RWPE1 (cell line): ENCODE results near the gene CAGE1.

ENCODE experiments used
- CTCF ChIA-PET: fragments of 350-600 bp; sonication (Branson Sonifier 250); formaldehyde crosslinking; extraction: SDS; loops from one replicate; lab custom pipeline; 2021; lab: Yijun Ruan, JAX
- POLR2A ChIA-PET: fragments of 400-600 bp; formaldehyde crosslinking; extraction: SDS; loops from one replicate; lab custom pipeline; 2020; ENCODE audit warnings: antibody characterized with exemption; ENCODE audit not compliant: low non-redundant PET; lab: Yijun Ruan, JAX
- DNase-seq: peaks from one replicate; pipeline ENCODE4 v3.0.0; 2012; ENCODE audit warnings: low spot score
- H3K27ac ChIP-seq: fragments of 450-650 bp; 2 replicates; pipeline ENCODE4 v1.5.1; 2017
- TF ChIP-seq, protein P1 (sequence below): fragments of 450-650 bp; conservative IDR thresholded peaks from 2 replicates; pipeline ENCODE4 v1.5.1; 2017; ENCODE audit warnings: low read depth, mild to moderate bottlenecking

Gene CAGE1

DNA sequence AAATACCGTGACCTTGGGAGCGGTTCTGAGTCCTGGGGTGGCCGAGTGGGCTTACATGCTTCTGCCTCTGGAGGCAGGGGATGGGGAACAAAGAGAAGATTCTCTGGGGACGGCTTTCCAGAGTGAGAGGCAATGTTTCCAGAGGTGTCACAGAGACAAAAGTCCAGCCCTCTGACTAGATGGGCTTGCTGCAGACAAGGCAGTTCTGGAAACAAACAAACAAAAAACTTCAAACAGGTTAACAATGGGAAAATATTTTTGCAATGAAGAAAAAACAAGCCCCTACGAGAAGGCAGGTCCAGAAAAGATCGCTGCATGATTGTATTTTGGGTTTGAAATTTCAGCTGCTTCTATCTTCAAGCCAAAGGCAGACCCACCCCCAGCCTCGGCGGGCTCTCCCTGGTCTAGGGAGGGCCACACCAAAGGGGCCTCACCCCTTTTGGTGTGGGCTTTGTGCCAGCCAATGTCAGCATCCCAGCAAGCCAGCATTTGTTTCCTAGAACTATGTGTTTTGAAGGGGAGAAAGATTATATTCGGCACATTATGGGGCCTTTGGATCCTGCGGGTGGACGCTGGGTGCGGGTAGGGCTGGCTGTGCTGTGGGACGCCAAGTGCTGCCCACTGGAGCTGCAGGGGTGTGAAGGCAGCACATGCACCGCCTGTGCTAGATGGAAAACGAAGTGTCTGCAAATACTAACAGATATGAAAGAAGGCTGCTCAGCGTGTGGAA, 43.0 kb upstream of the CAGE1 start:
- ChIA-PET CTCF (interaction anchor here (0.6 kb wide), 1 partner anchor 255 kb away, joined by 3 read pairs; no protein-coding TSS in a partner anchor), POLR2A (interaction anchor here (1.0 kb wide), 1 partner anchor 109 kb away, joined by 3 read pairs; the partner anchor contains the start of gene DSP)
- TF ChIP-seq, protein P1, sequence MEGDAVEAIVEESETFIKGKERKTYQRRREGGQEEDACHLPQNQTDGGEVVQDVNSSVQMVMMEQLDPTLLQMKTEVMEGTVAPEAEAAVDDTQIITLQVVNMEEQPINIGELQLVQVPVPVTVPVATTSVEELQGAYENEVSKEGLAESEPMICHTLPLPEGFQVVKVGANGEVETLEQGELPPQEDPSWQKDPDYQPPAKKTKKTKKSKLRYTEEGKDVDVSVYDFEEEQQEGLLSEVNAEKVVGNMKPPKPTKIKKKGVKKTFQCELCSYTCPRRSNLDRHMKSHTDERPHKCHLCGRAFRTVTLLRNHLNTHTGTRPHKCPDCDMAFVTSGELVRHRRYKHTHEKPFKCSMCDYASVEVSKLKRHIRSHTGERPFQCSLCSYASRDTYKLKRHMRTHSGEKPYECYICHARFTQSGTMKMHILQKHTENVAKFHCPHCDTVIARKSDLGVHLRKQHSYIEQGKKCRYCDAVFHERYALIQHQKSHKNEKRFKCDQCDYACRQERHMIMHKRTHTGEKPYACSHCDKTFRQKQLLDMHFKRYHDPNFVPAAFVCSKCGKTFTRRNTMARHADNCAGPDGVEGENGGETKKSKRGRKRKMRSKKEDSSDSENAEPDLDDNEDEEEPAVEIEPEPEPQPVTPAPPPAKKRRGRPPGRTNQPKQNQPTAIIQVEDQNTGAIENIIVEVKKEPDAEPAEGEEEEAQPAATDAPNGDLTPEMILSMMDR: no peak
- DNase-seq: no peak
- peak overlapping the region; percentile 65 for H3K27ac ChIP-seq

DNA sequence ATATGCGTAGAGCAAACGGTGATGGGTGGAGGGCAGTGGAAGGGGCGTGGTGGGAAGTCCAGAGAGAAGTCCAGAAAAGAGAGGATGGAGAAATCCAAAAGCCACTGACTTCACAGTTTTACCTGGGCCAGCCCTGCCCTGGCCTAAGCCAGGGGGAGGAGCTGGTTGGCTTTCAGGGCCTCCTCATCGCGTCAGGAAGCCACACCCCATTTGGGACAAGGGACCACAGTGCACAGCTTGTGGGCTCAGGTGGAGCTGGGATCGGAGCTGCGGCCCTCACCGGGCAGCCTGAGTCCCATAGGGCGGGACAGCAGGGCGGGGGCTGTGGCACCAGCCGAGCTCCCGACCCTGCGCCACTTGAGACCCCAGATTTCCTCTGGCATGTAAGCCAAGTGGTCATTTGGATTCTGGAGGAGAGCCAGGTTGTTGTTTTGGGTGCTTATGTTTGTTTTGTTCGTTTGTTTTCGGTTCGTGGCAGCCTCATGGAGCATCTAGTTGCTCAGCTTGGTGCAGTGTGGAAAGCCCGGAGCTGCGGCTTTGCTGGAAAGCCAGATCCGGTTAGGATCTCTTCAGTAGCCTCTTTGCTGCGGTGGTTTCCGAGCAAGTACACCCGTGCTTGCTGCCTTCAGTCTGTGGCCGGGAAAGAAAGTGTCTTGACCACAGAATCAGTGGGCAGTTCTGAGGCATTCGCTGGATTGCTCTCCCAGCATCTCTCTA, 42.3 kb upstream of the CAGE1 start:
- DNase-seq: no peak
- H3K27ac ChIP-seq: peak overlapping the region; percentile 65
- CTCF ChIA-PET: interaction anchor here (1.2 kb wide), 1 partner anchor 16 kb away, joined by 7 read pairs; no protein-coding TSS in a partner anchor
- TF ChIP-seq, protein P1: no peak
- POLR2A ChIA-PET: no interaction called here

DNA sequence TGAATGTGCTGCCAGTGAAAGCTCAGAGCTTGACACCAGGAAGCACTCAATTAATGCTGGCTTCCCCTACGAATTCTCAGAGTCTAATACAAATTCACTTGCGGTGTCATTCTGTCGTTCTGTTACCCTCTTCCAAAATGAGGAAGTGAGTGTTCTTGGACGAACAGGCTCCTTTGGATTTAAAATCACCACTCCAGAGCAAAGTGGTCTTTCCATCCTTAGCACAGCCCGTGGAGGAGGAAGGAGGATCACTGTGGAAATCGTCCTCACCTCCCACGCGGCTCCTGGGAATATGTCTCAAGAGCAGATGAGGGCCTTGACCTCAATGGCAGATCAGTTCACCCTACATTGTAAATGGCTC, 41.8 kb upstream of the CAGE1 start:
- ChIA-PET POLR2A (no interaction called here), CTCF (interaction anchor here (1.2 kb wide), 1 partner anchor 17 kb away, joined by 7 read pairs; no protein-coding TSS in a partner anchor)
- TF ChIP-seq, protein P1: no peak
- H3K27ac ChIP-seq: peak overlapping the region; percentile 65; the same call in 1 of the 2 replicates
- DNase-seq: no peak

DNA sequence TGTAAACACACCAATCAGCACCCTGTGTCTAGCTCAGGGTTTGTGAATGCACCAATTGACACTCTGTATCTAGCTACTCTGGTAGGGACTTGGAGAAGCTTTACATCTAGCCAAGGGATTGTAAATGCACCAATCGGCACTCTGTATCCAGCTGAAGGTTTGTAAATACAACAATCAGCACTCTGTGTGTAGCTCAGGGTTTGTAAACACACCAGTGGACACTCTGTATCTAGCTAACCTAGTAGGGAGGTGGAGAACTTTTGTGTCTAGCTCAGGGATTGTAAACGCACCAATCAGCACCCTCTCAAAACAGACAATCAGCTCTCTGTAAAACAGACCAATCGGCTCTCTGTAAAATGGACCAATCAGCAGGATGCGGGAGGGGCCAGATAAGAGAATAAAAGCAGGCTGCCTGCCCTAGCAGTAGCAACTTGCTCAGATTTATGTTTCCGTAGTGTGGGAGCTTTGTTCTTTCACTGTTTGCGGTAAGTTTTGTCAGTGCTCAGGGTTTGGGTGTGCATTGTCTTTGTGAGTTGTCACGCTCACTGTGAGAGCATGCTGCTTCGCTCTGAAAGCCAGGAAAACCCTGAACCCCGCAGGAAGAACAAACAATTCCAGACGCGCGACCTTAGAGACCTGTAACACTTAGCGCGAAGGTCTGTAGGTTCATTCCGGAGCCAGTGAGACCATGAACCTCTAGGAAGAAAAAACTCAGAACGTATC, 37.1 kb upstream of the CAGE1 start:
- no peak for DNase-seq
- ChIA-PET POLR2A (no interaction called here), CTCF (interaction anchor here (0.6 to 1.0 kb wide), 4 partner anchors 9 to 191 kb away, joined by 3 to 6 read pairs (median 3); no protein-coding TSS in a partner anchor)
- peak overlapping the region; percentile 28 for H3K27ac ChIP-seq
- TF ChIP-seq, protein P1: no peak

DNA sequence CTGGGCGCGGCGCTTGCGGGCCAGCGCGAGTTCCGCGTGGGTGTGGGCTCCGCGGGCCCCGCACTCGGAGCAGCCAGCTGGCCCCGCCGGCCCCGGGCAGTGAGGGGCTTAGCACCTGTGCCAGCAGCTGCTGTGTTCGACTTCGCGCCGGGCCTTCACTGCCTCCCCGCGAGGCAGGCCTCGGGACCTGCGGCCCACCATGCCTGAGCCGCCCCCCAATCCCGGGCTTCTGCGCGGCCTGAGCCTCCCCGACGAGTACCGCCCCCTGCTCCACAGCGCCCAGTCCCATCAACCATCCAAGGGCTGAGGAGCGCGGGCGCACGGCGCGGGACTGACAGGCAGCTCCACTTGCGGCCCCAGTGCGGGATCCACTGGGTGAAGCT, 36.3 kb upstream of the CAGE1 start:
- H3K27ac ChIP-seq: peak overlapping the region; percentile 68
- POLR2A ChIA-PET: no interaction called here
- TF ChIP-seq, protein P1: no peak
- DNase-seq: no peak
- CTCF ChIA-PET: interaction anchor here (1.0 to 1.5 kb wide), 3 partner anchors 115 to 141 kb away, joined by 4 to 8 read pairs (median 6); partner anchors contain the start of gene DSP
